ENCODE data around the gene FAM3A.

DNA sequence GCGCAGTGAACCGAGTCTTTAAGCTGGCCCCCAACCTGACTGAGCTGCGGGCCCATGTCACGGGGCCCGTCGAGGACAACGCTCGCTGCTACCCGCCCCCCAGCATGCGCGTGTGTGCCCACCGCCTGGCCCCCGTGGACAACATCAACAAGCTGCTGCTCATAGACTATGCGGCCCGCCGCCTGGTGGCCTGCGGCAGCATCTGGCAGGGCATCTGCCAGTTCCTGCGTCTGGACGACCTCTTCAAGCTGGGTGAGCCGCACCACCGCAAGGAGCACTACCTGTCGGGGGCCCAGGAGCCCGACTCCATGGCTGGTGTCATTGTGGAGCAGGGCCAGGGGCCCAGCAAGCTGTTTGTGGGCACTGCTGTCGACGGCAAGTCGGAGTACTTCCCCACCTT is 55.7 kb downstream of the FAM3A start:
- TF ChIP-seq, protein P1, sequence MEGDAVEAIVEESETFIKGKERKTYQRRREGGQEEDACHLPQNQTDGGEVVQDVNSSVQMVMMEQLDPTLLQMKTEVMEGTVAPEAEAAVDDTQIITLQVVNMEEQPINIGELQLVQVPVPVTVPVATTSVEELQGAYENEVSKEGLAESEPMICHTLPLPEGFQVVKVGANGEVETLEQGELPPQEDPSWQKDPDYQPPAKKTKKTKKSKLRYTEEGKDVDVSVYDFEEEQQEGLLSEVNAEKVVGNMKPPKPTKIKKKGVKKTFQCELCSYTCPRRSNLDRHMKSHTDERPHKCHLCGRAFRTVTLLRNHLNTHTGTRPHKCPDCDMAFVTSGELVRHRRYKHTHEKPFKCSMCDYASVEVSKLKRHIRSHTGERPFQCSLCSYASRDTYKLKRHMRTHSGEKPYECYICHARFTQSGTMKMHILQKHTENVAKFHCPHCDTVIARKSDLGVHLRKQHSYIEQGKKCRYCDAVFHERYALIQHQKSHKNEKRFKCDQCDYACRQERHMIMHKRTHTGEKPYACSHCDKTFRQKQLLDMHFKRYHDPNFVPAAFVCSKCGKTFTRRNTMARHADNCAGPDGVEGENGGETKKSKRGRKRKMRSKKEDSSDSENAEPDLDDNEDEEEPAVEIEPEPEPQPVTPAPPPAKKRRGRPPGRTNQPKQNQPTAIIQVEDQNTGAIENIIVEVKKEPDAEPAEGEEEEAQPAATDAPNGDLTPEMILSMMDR (conservative IDR thresholded peaks at IDR 0.05; ENCODE audit: low read length), result no peak
- TF ChIP-seq EZH2phosphoT487 (IDR thresholded peaks at IDR 0.05; ENCODE audit: borderline replicate concordance, low read depth, low read length), result no peak
